PC-3 (cell line): ENCODE measurements around the gene ARID5B. TPM values are rescaled to one million over a fixed set of nuclear protein-coding genes. Genes with fewer than 3 reads are reported as not detected.

Experiments
- ATAC-seq: fragments of 200-7000 bp; cut with Tn5 transposase; 2 replicates; pipeline ENCODE4 v1.9.1; 2020; ENCODE audit warnings: mild to moderate bottlenecking, moderate library complexity
- BruUV-seq: library from RNA; stranded (reverse); fragments of 400-500 nt; replicated peaks from 2 replicates; lab custom pipeline; 2021; lab: Mats Ljungman, UMichigan
- CTCF ChIA-PET: fragments of 300-600 bp; sonication (Branson Sonifier 250); formaldehyde crosslinking; loops from one replicate; lab custom pipeline; 2022; ENCODE audit warnings: antibody characterized with exemption; lab: Charles Lee
- POLR2A ChIA-PET: fragments of 300-600 bp; sonication (Branson Sonifier 250); formaldehyde crosslinking; loops from one replicate; lab custom pipeline; 2022; ENCODE audit warnings: antibody characterized with exemption; ENCODE audit not compliant: unreplicated experiment; lab: Charles Lee
- DNase-seq: peaks from one replicate; pipeline ENCODE4 v3.0.0-alpha.2; 2015
- H2AFZ ChIP-seq: fragments of 300-600 bp; sonication (generic); 2 replicates; pipeline ENCODE4 v1.6.0; 2016; ENCODE audit warnings: antibody characterized with exemption, low read length
- H3F3A ChIP-seq: fragments of 300-600 bp; sonication (generic); one replicate; pipeline ENCODE4 v1.6.0; 2017; ENCODE audit warnings: antibody characterized with exemption, low read length, control low read depth, mild to moderate bottlenecking; ENCODE audit not compliant: unreplicated experiment
- H3K27ac ChIP-seq: fragments of 300-600 bp; sonication (generic); 2 replicates; pipeline ENCODE4 v1.5.1; 2016; ENCODE audit warnings: mild to moderate bottlenecking, low read length
- H3K27me3 ChIP-seq: fragments of 300-600 bp; sonication (generic); 2 replicates; pipeline ENCODE4 v1.6.1; 2016; ENCODE audit warnings: low read length, mixed read lengths
- H3K36me3 ChIP-seq: fragments of 300-600 bp; sonication (generic); 2 replicates; pipeline ENCODE4 v1.6.1; 2016; ENCODE audit warnings: low read depth, mixed run types, low read length, mixed read lengths
- H3K4me1 ChIP-seq: fragments of 300-600 bp; sonication (generic); 2 replicates; pipeline ENCODE4 v1.5.1; 2016; ENCODE audit warnings: low read length; ENCODE audit not compliant: insufficient read depth
- H3K4me2 ChIP-seq: fragments of 300-600 bp; sonication (generic); 2 replicates; pipeline ENCODE4 v1.6.0; 2016; ENCODE audit warnings: low read length
- H3K4me3 ChIP-seq: fragments of 300-600 bp; sonication (generic); 2 replicates; pipeline ENCODE4 v1.5.1; 2016; ENCODE audit warnings: mild to moderate bottlenecking, low read length, mixed read lengths
- H3K79me2 ChIP-seq: fragments of 300-600 bp; sonication (generic); 2 replicates; pipeline ENCODE4 v1.6.1; 2017; ENCODE audit warnings: low read length, mixed read lengths
- H3K9ac ChIP-seq: fragments of 300-600 bp; sonication (generic); 2 replicates; pipeline ENCODE4 v1.6.0; 2016; ENCODE audit warnings: mild to moderate bottlenecking, low read length
- H3K9me2 ChIP-seq: fragments of 300-600 bp; sonication (generic); replicated peaks from 2 replicates; pipeline ENCODE4 v1.6.1; 2016; ENCODE audit warnings: mixed run types, low read length, mixed read lengths
- H3K9me3 ChIP-seq: fragments of 300-600 bp; sonication (generic); 2 replicates; pipeline ENCODE4 v1.6.1; 2016; ENCODE audit warnings: low read length, mixed read lengths
- H4K20me1 ChIP-seq: fragments of 300-600 bp; sonication (generic); 2 replicates; pipeline ENCODE4 v1.6.1; 2016; ENCODE audit warnings: low read length, mixed read lengths
- EZH2 ChIP-seq: fragments of 300-600 bp; sonication (generic); IDR thresholded peaks from one replicate; pipeline ENCODE4 v1.6.1; 2017; ENCODE audit warnings: antibody characterized with exemption, mild to moderate bottlenecking, low read length; ENCODE audit not compliant: unreplicated experiment
- EZH2phosphoT487 ChIP-seq: fragments of 300-600 bp; sonication (generic); IDR thresholded peaks from 2 replicates; pipeline ENCODE4 v1.6.1; 2018; ENCODE audit warnings: mild to moderate bottlenecking, antibody characterized with exemption, low read length, borderline replicate concordance
- intact Hi-C: fragments of 100-400 bp; cut with micrococcal nuclease; formaldehyde crosslinking; loops from 2 replicates; pipeline ENCODE4 v1.9.0; 2023
- total RNA-seq: library from RNA; depleted of rRNA; stranded (reverse); fragments of >200 nt; gene quantifications from 2 replicates; pipeline ENCODE4 v1.2.3, GENCODE V29; 2014
- TF ChIP-seq, protein P1 (sequence below): fragments of 300-600 bp; sonication (generic); conservative IDR thresholded peaks from 2 replicates; pipeline ENCODE4 v1.5.1; 2017; ENCODE audit warnings: antibody characterized with exemption, low read depth, mild to moderate bottlenecking, low read length

ARID5B gene
- total RNA-seq, 1 experiment from 2014 or later, result 26.4 TPM

DNA sequence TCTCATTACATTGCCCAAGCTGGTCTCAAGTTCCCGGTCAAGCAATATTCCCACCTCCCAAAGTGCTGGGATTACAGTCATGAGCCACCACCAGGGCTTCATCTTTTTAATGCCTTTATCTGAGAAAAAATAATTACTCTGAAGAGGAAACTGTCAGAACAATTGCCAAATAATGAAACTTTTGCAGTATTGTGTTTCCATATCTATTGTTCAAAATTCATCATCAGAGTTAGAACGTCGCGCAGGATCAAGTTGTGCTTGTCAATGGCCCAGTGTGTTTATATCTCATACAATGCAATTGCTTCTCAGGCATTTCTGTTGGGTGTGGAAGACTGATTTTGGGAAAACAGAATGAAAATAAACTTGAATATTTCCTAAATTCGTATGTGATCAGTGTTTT lies 143.1 kb downstream of the ARID5B start:
- ATAC-seq, result no peak
- TF ChIP-seq, protein P1, sequence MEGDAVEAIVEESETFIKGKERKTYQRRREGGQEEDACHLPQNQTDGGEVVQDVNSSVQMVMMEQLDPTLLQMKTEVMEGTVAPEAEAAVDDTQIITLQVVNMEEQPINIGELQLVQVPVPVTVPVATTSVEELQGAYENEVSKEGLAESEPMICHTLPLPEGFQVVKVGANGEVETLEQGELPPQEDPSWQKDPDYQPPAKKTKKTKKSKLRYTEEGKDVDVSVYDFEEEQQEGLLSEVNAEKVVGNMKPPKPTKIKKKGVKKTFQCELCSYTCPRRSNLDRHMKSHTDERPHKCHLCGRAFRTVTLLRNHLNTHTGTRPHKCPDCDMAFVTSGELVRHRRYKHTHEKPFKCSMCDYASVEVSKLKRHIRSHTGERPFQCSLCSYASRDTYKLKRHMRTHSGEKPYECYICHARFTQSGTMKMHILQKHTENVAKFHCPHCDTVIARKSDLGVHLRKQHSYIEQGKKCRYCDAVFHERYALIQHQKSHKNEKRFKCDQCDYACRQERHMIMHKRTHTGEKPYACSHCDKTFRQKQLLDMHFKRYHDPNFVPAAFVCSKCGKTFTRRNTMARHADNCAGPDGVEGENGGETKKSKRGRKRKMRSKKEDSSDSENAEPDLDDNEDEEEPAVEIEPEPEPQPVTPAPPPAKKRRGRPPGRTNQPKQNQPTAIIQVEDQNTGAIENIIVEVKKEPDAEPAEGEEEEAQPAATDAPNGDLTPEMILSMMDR, result no peak
- no peak for TF ChIP-seq EZH2phosphoT487
- TF ChIP-seq EZH2, result no peak
- no peaks in the 10 kb centered on the region for H4K20me1 ChIP-seq
- no peak overlapping the region for H2AFZ ChIP-seq
- H3K9me2 ChIP-seq, result no peaks in the 10 kb centered on the region
- no peak overlapping the region for H3K9ac ChIP-seq
- DNase-seq, result no peak
- H3K4me1 ChIP-seq, result peaks cover 73% of the 10 kb centered on the region
- intact Hi-C loops, result loop anchor here (10.0 kb wide), 1 partner anchor 1230 kb away; no protein-coding TSS in a partner anchor
- H3K79me2 ChIP-seq, result peaks cover 9% of the 10 kb centered on the region
- CTCF ChIA-PET, result no interaction called here
- H3K4me2 ChIP-seq, result no peak overlapping the region
- no peak overlapping the region for H3K27ac ChIP-seq
- POLR2A ChIA-PET, result no interaction called here
- no peaks in the 10 kb centered on the region for H3K27me3 ChIP-seq
- BruUV-seq, result no TSS peak
- peaks cover 12% of the 10 kb centered on the region for H3F3A ChIP-seq
- H3K9me3 ChIP-seq, result no peaks in the 10 kb centered on the region
- H3K36me3 ChIP-seq, result no peaks in the 10 kb centered on the region
- no peak overlapping the region for H3K4me3 ChIP-seq

DNA sequence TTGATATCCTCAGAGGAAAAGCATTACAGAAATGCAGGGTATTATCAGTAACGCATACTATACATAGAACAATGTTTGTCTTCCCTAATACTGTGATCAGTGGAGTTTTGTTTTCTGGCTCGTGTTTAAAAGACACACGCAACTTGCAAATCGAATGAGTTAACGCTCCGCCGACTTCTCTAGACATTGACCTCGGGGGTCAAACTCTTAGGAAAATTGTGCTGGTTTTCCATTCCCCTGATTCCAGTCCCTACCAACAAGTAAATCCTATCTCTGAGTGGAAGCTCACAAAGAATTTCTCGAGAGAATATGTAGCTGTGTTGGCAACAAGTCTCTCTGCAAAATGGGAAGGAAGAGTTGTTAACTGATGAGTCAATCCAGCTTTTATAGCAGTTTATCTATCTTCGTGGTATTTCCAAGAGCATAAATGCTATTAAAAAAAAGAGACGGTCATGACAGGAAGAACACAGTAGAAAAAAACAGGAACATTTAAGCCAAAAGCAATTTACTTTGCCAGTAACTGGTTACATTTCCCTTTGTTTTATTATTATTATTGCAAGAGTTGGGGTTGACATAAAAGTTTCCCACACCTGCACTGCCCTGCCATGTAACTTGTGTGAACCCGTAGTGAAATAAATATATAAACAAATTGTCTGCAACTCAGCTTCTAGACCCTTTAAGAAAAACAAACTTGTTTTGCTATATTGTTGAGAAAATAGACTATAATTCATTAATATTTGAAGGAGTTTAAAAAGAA lies 144.4 kb downstream of the ARID5B start:
- CTCF ChIA-PET, result interaction anchor here (0.6 to 1.1 kb wide), 5 partner anchors 16 to 1464 kb away, joined by 3 to 4 read pairs (median 3); no protein-coding TSS in a partner anchor
- Histone ChIP-seq H3K36me3 (no peaks in the 10 kb centered on the region), H3K9me2 (no peaks in the 10 kb centered on the region), H3K4me1 (peaks cover 82% of the 10 kb centered on the region), H2AFZ (peak overlapping the region; percentile 46), H4K20me1 (no peaks in the 10 kb centered on the region), H3K4me3 (peak overlapping the region; percentile 45), H3K4me2 (peak overlapping the region; percentile 80), H3K9ac (peak overlapping the region; percentile 42), H3K79me2 (peaks cover 23% of the 10 kb centered on the region), H3F3A (peaks cover 12% of the 10 kb centered on the region), H3K27me3 (no peaks in the 10 kb centered on the region), H3K9me3 (no peaks in the 10 kb centered on the region), H3K27ac (peak overlapping the region; percentile 77)
- no TSS peak for BruUV-seq
- intact Hi-C loops, result loop anchor here (1.0 to 10.0 kb wide), 3 partner anchors 185 to 1231 kb away; no protein-coding TSS in a partner anchor
- TF ChIP-seq EZH2phosphoT487 (no peak), EZH2 (no peak)
- TF ChIP-seq, protein P1, result no peak
- DNase-seq (peak; percentile 99), ATAC-seq (peak; percentile 32)
- POLR2A ChIA-PET, result interaction anchor here (0.5 to 1.5 kb wide), 10 partner anchors 8 to 430 kb away, joined by 3 to 14 read pairs (median 4); no protein-coding TSS in a partner anchor
